SK-N-SH (cell line): ENCODE results near the gene CGB8.

Source experiments
- CTCF ChIP-seq: fragments of 200-600 bp; sonication (generic); IDR thresholded peaks from 2 replicates; pipeline ENCODE4 v1.6.1; 2017; ENCODE audit warnings: antibody characterized with exemption, mild to moderate bottlenecking, moderate library complexity
- ELF1 ChIP-seq: IDR thresholded peaks from 2 replicates; pipeline ENCODE4 v1.4.0; 2012
- EZH2phosphoT487 ChIP-seq: fragments of 200-600 bp; sonication (generic); IDR thresholded peaks from 2 replicates; pipeline ENCODE4 v1.6.1; 2017; ENCODE audit warnings: low read depth, mixed run types, mild to moderate bottlenecking, antibody characterized with exemption, moderate library complexity, borderline replicate concordance
- GATA2 ChIP-seq: sonication (generic); formaldehyde crosslinking; IDR thresholded peaks from 2 replicates; pipeline ENCODE4 v1.5.0; 2020; ENCODE audit warnings: mild to moderate bottlenecking, missing genetic modification reagents
- NFIC ChIP-seq: IDR thresholded peaks from 2 replicates; pipeline ENCODE4 v1.4.0; 2012; ENCODE audit warnings: borderline replicate concordance
- POLR2AphosphoS5 ChIP-seq: IDR thresholded peaks from 2 replicates; pipeline ENCODE4 v1.6.1; 2012; ENCODE audit warnings: low read depth, low read length
- RAD21 ChIP-seq: IDR thresholded peaks from 2 replicates; pipeline ENCODE4 v1.6.1; 2012; ENCODE audit warnings: mild to moderate bottlenecking, low read length
- TAF1 ChIP-seq: IDR thresholded peaks from 2 replicates; pipeline ENCODE4 v1.6.1; 2012; ENCODE audit warnings: low read depth, mild to moderate bottlenecking, low read length, moderate library complexity, borderline replicate concordance

GRCh38 chr19:49061445-49061844, 12.5 kb upstream of the CGB8 start:
- no peak for TF ChIP-seq RAD21
- TF ChIP-seq EZH2phosphoT487, result no peak
- TF ChIP-seq POLR2AphosphoS5, result no peak
- TF ChIP-seq NFIC, result no peak
- no peak for TF ChIP-seq GATA2
- TF ChIP-seq ELF1, result no peak
- no peak for TF ChIP-seq TAF1
- TF ChIP-seq CTCF, result no peak
